ENCODE data around the gene TBC1D2B. TPM values are rescaled to one million over a fixed set of nuclear protein-coding genes. Genes with fewer than 3 reads are reported as not detected.

Gene TBC1D2B
- total and polyA plus RNA-seq, 9 donors, result 42.3 to 146 (median 115) TPM

DNA sequence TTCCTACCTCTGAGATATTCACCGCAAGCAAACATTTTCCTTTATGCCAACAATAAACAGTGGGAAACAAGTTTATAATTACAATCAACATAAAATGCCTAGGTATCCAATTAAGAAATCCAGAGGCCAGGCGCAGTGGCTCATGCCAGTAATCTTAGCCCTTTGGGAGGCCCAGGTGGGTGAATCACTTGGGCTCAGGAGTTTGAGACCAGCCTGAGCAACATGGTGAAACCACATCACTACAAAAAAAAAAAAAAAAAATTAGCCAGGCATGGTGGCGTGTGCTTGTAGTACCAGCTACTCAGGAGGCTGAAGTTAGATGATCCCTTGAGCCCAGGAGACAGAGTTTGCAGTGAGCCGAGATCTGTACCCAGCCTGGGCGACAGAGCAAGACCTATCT is 17.3 kb downstream of the TBC1D2B start:
- Histone ChIP-seq H3K9me3 (no peaks in the 10 kb centered on the region), H3K27me3 (no peaks in the 10 kb centered on the region), H3K27ac (peak overlapping the region; percentile 34 to 62), H3K36me3 (no peaks in the 10 kb centered on the region), H3K4me3 (no peak overlapping the region), H3K4me1 (ENCODE audit: insufficient read depth) (peaks cover 48% of the 10 kb centered on the region)
- WGBS, 3 donors, result 89 to 95% (median 92%) methylated on average over 5 of the region's 5 CpGs
- TF ChIP-seq, protein P1, sequence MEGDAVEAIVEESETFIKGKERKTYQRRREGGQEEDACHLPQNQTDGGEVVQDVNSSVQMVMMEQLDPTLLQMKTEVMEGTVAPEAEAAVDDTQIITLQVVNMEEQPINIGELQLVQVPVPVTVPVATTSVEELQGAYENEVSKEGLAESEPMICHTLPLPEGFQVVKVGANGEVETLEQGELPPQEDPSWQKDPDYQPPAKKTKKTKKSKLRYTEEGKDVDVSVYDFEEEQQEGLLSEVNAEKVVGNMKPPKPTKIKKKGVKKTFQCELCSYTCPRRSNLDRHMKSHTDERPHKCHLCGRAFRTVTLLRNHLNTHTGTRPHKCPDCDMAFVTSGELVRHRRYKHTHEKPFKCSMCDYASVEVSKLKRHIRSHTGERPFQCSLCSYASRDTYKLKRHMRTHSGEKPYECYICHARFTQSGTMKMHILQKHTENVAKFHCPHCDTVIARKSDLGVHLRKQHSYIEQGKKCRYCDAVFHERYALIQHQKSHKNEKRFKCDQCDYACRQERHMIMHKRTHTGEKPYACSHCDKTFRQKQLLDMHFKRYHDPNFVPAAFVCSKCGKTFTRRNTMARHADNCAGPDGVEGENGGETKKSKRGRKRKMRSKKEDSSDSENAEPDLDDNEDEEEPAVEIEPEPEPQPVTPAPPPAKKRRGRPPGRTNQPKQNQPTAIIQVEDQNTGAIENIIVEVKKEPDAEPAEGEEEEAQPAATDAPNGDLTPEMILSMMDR (IDR thresholded peaks at IDR 0.05), result no peak
- TF ChIP-seq POLR2A (IDR thresholded peaks at IDR 0.05) (no peak), EP300 (IDR thresholded peaks at IDR 0.05) (no peak)
- intact Hi-C loops (cut with DNase I), result no loop called here
- DNase-seq, result no peak

GRCh38 chr15:78059110-78059839 is 18.2 kb downstream of the TBC1D2B start:
- Histone ChIP-seq H3K27me3 (no peaks in the 10 kb centered on the region), H3K36me3 (no peaks in the 10 kb centered on the region), H3K9me3 (no peaks in the 10 kb centered on the region), H3K4me1 (ENCODE audit: insufficient read depth) (peaks cover 46% of the 10 kb centered on the region), H3K27ac (peak overlapping the region; percentile 5 to 62), H3K4me3 (no peak overlapping the region)
- TF ChIP-seq EP300 (IDR thresholded peaks at IDR 0.05) (no peak), POLR2A (IDR thresholded peaks at IDR 0.05) (no peak)
- TF ChIP-seq, protein P1 (IDR thresholded peaks at IDR 0.05), result no peak
- 74 to 93% (median 86%) methylated on average over 3 of the region's 3 CpGs for WGBS, 3 donors
- intact Hi-C loops (cut with DNase I), result no loop called here
- DNase-seq, result no peak

GRCh38 chr15:78058401-78058935 is 19.0 kb downstream of the TBC1D2B start:
- TF ChIP-seq EP300 (IDR thresholded peaks at IDR 0.05), result no peak
- TF ChIP-seq, protein P1 (IDR thresholded peaks at IDR 0.05), result no peak
- no peak for TF ChIP-seq POLR2A (IDR thresholded peaks at IDR 0.05)
- intact Hi-C loops (cut with DNase I), result no loop called here
- no peaks in the 10 kb centered on the region for H3K9me3 ChIP-seq
- WGBS, 3 donors, result 84 to 99% (median 93%) methylated on average over 10 of the region's 10 CpGs
- H3K36me3 ChIP-seq, result no peaks in the 10 kb centered on the region
- peaks cover 39% of the 10 kb centered on the region for H3K4me1 ChIP-seq (ENCODE audit: insufficient read depth)
- no peak for DNase-seq
- H3K27ac ChIP-seq, result peak overlapping the region in 1 of 2 donors; percentile 54
- no peak overlapping the region for H3K4me3 ChIP-seq
- no peaks in the 10 kb centered on the region for H3K27me3 ChIP-seq

DNA sequence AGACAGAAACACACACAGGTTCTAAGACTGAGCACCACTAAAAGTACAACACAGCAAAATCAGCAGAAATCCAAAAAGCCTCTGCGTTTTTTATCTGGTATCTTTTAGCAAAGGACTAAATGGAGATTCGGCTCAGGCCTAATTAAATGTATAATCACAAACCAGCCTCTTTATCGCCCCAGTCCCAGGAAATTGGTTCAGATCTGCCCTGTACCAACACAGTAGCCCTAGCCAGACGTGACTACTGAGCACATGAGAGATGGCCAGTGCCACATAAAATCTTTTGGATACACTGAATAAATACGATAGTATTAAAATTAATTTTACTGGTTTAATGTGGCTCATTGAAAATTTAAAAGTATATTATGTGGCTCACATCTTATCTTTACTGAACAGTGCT is 19.7 kb downstream of the TBC1D2B start:
- H3K27me3 ChIP-seq, result no peaks in the 10 kb centered on the region
- no peaks in the 10 kb centered on the region for H3K9me3 ChIP-seq
- no peak for DNase-seq
- H3K4me1 ChIP-seq (ENCODE audit: insufficient read depth), result peaks cover 36% of the 10 kb centered on the region
- no peak overlapping the region for H3K4me3 ChIP-seq
- TF ChIP-seq, protein P1 (IDR thresholded peaks at IDR 0.05), result no peak
- no peak for TF ChIP-seq EP300 (IDR thresholded peaks at IDR 0.05)
- no peak for TF ChIP-seq POLR2A (IDR thresholded peaks at IDR 0.05)
- no peaks in the 10 kb centered on the region for H3K36me3 ChIP-seq
- intact Hi-C loops (cut with DNase I), result no loop called here
- 64 to 73% (median 69%) methylated on average over 5 of the region's 5 CpGs for WGBS, 3 donors
- H3K27ac ChIP-seq, result peak overlapping the region in 1 of 2 donors; percentile 54
